ENCODE results near the gene SUPT3H.
"Not testable (repeated sequence)": the region's sequence is repeated elsewhere in the genome, so short reads cannot be mapped to it uniquely, and the experiment has no call there.

Gene SUPT3H

GRCh38 chr6:45302832-45303231, 74.9 kb downstream of the SUPT3H start:
- Histone ChIP-seq H3K27ac (no peak overlapping the region), H3K4me3 (no peak overlapping the region)
- no peak for DNase-seq (ENCODE audit: low spot score)
- TF ChIP-seq, protein P1, sequence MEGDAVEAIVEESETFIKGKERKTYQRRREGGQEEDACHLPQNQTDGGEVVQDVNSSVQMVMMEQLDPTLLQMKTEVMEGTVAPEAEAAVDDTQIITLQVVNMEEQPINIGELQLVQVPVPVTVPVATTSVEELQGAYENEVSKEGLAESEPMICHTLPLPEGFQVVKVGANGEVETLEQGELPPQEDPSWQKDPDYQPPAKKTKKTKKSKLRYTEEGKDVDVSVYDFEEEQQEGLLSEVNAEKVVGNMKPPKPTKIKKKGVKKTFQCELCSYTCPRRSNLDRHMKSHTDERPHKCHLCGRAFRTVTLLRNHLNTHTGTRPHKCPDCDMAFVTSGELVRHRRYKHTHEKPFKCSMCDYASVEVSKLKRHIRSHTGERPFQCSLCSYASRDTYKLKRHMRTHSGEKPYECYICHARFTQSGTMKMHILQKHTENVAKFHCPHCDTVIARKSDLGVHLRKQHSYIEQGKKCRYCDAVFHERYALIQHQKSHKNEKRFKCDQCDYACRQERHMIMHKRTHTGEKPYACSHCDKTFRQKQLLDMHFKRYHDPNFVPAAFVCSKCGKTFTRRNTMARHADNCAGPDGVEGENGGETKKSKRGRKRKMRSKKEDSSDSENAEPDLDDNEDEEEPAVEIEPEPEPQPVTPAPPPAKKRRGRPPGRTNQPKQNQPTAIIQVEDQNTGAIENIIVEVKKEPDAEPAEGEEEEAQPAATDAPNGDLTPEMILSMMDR (IDR thresholded peaks at IDR 0.05), result no peak

DNA sequence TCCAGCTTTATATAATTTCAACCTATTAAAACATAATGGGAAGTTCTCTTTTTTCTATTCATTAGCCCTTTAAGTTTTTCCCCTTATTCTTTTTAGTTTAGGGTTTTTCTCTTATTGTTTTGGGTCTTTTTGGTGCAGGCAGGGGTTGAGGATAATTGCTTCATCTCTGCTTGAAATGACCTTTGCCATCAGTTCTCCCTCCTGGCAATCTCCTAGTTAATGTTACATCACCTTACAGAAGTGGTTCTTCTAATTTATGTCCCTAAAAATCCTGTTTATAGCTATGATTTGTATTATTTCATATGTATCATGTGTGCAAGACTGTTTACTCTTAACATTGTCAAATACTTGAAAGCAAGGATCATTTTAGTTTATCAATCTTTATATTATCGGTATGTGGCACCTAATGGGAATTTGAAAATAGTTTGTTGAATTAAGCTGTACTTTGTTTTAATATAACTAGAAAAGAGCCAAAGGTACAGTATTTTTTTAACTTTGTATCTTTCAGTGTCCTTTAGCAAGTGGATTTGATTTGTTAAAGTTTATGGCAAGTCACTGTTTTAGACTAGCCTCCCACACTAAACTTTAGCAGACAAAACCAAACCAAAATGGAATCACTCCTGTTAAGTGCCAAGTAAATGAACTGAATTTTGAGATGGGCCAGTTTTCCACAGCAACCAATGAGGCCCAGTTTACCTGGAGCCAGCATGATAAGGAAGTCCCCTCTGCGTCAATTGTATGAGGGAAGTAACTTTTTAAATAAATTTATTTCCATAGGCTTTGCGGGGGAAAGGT, 76.2 kb downstream of the SUPT3H start:
- Histone ChIP-seq H3K4me3 (no peak overlapping the region), H3K27ac (no peak overlapping the region)
- TF ChIP-seq, protein P1 (IDR thresholded peaks at IDR 0.05), result no peak
- DNase-seq (ENCODE audit: low spot score), result no peak

DNA sequence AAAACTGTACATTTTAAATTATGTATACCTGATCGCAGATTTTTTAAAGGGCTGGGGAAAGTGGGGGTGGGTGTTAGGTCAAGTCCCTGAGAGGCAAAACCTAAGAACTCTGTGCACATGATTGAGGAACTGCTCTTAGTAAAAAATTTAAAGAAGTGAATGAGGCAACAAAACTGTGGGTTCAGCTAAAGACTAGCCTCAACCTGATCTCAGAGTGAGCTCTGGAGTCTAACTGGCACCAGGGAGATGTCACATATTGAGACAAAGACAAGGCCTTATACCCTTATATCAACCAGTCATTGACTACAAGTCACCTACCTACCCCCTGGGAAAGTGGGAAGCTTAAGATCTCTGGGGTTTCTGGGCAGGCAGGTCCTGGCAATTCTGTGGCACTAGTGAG, 77.0 kb downstream of the SUPT3H start:
- TF ChIP-seq, protein P1 (IDR thresholded peaks at IDR 0.05), result no peak
- Histone ChIP-seq H3K27ac (no peak overlapping the region), H3K4me3 (no peak overlapping the region)
- DNase-seq (ENCODE audit: low spot score), result no peak

- Histone ChIP-seq H3K27ac (no peak overlapping the region), H3K4me3 (no peak overlapping the region)
- no peak for DNase-seq (ENCODE audit: low spot score)
- TF ChIP-seq, protein P1 (IDR thresholded peaks at IDR 0.05), result no peak
Measured at GRCh38 chr6:45299096-45299581, 78.6 kb downstream of the SUPT3H start.

DNA sequence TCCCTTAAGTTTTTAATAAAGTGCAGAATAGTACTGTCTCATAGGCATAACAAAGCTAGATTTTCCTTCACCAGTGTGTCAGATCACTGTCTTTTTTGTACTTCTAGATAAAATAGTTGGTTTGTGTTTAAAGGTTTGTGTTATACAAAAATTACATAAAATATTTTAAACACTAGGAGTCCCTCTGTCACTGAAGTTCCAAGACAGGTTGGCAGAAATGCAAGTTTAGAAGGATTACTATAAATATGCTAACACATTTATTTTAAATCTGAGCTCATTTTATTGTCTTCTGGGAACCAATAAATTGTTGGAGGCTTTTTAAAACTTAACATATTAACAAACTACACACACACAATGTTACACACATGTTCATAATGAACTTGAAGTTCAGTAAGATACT, 80.4 kb downstream of the SUPT3H start:
- no peak for DNase-seq (ENCODE audit: low spot score)
- TF ChIP-seq, protein P1 (IDR thresholded peaks at IDR 0.05), result no peak
- Histone ChIP-seq H3K4me3 (no peak overlapping the region), H3K27ac (no peak overlapping the region)

DNA sequence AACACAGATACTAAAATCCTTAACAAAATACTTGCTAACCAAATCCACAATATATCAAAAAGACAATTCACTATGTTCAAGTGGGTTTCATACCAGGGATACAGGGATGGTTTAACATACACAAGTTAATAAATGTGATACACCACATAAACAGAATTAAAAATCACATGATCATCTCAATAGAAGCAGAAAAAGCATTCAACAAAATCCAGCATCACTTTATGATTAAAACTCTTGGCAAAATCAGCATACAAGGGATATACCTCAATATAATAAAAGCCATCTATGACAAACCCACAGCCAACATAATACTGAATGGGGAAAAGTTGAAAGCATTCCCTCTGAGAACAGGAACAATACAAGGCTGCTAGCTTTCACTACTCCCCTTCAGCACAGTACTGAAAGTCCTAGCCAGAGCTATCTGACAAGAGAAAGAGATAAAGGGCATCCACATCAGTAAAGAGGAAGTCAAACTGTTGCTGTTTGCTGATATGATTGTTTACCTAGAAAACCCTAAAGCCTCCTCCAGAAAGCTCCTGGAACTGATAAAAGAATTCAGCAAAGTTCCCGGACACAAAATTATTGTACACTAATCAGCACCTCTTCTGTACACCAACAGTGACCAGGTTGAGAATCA, 83.6 kb downstream of the SUPT3H start:
- DNase-seq (ENCODE audit: low spot score); H3K4me3 ChIP-seq; H3K27ac ChIP-seq: not testable (repeated sequence)

DNA sequence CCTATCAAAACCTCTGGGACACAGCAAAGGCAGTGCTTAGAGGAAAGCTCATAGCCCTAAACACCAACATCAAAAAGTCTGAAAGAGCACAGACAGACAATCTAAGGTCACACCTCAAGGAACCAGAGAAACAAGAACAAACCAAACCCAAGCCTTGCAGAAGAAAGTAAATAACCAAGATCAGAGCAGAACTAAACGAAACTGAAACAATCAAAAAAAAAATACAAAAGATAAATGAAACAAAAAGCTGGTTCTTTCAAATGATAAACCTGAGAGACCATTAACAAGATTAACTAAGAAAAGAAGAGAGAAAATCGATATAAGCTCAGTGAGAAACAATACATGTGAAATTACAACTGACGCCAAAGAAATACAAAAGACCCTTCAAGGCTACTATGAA, 84.4 kb downstream of the SUPT3H start:
- Histone ChIP-seq H3K4me3 (no peak overlapping the region), H3K27ac (no peak overlapping the region)
- DNase-seq (ENCODE audit: low spot score), result no peak
- TF ChIP-seq, protein P1 (IDR thresholded peaks at IDR 0.05), result no peak
